ENCODE data around the gene NKAIN4. TPM values are rescaled to one million over a fixed set of nuclear protein-coding genes. Genes with fewer than 3 reads are reported as not detected.

The NKAIN4 gene
- total RNA-seq, 2 experiments from 2014 or later: not detected

DNA sequence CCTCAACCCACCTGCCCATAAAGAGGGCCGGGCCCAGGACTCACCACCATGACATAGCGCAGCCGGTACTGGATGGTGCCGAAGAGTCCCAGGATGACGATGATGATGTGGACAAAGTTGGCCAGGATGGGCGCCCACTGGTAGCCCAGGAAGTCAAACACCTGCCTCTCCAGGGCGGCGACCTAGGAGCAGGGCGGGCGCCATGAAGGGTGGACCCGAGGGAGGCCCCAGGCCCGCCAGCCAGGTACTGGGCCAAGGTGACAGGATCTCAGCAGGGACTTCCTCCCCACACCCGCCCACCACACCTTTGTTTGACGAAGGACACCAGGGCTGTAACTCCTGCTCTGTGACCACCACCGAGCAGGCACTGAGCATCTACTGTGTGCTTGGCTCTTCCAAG lies 4.4 kb downstream of the NKAIN4 start:
- H3K27me3 Mint-ChIP-seq (ENCODE audit: low read depth): peaks cover 20% of the 10 kb centered on the region
- ChIA-PET POLR2A (no interaction called here), CTCF (interaction anchor here (1.8 kb wide), 1 partner anchor 27 kb away, joined by 4 read pairs; no protein-coding TSS in a partner anchor)
- DNase-seq (no peak), ATAC-seq (no peak)
- no peak overlapping the region for H3K4me3 Mint-ChIP-seq
- no peaks in the 10 kb centered on the region for H3K4me1 Mint-ChIP-seq (ENCODE audit: low read depth)
- H3K27ac Mint-ChIP-seq: no peak overlapping the region
- H3K9me3 Mint-ChIP-seq (ENCODE audit: insufficient read depth): no peaks in the 10 kb centered on the region
- H3K36me3 Mint-ChIP-seq (ENCODE audit: low read depth): no peaks in the 10 kb centered on the region

DNA sequence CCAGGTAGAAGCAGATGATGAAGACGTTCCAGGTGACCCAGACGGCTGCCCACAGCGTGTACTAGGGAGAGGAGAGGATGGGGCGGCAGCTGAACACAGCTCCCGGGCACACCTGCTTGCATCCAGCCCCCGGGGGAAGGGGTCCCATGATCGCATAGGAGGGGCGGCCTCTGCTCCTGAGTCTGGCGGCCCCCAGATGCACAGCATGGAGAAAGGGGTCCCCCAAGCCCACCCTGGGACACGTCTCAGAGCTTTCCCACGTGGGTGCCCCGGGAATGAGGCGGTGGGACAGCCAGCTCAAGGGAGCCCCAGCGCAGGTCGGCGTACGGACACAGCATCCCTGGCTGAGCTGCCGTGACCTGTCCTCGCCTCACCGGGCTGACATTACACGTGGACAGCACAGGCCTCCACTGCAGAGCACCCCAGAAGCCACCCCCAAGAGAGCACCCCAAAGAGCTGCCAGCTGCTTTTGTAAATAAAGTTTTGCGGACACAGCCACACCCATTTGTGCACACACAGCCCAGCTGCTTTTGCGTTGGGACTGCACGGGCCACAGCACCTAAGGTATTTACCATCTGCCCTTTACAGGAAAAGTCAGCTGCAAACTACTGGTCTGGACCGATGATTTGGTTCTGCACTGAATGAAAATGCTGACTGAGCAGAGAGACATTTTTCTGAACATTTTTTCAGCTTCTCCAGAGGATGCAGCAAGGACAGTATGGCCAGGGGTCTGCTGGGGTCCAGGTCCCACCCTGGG lies 5.2 kb downstream of the NKAIN4 start:
- H3K36me3 Mint-ChIP-seq (ENCODE audit: low read depth): no peaks in the 10 kb centered on the region
- H3K4me1 Mint-ChIP-seq (ENCODE audit: low read depth): no peaks in the 10 kb centered on the region
- H3K4me3 Mint-ChIP-seq: no peak overlapping the region
- POLR2A ChIA-PET: no interaction called here
- CTCF ChIA-PET: interaction anchor here (1.8 kb wide), 1 partner anchor 26 kb away, joined by 4 read pairs; no protein-coding TSS in a partner anchor
- H3K9me3 Mint-ChIP-seq (ENCODE audit: insufficient read depth): no peaks in the 10 kb centered on the region
- H3K27me3 Mint-ChIP-seq (ENCODE audit: low read depth): peaks cover 17% of the 10 kb centered on the region
- DNase-seq (no peak), ATAC-seq (no peak)
- no peak overlapping the region for H3K27ac Mint-ChIP-seq

DNA sequence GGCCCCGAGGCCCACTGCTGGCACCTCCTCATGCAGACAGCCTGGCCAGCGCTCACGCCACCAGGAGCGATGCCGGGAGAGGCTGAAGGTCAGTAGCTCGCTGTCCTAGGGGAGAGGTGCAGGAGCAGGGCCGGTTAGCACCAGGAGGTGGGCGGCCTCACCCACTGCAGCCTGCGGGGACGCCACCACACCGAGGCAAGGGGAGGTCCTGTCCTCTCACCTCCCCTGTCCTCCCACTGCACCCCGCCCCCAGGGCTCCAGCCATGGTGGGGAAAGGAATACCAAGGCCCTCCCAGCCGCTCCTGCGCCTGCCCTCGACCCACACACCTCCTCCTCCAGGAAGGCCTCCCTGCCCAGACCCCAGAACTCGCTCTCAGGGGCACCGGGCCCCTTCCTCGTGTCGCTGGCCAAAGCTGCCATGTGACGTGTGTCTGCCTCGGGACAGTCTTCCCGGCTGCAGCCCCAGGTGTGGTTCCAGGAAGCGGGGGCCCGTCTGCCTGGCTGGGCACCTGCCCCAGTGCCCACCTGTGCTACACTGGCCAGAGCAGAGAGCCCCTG lies 6.5 kb downstream of the NKAIN4 start:
- Mint-ChIP-seq H3K27me3 (ENCODE audit: low read depth) (peaks cover 9% of the 10 kb centered on the region), H3K9me3 (ENCODE audit: insufficient read depth) (no peaks in the 10 kb centered on the region), H3K27ac (no peak overlapping the region), H3K4me1 (ENCODE audit: low read depth) (no peaks in the 10 kb centered on the region), H3K36me3 (ENCODE audit: low read depth) (no peaks in the 10 kb centered on the region), H3K4me3 (no peak overlapping the region)
- ChIA-PET POLR2A (no interaction called here), CTCF (interaction anchor here (1.8 kb wide), 1 partner anchor 25 kb away, joined by 4 read pairs; no protein-coding TSS in a partner anchor)
- DNase-seq (no peak), ATAC-seq (no peak)

DNA sequence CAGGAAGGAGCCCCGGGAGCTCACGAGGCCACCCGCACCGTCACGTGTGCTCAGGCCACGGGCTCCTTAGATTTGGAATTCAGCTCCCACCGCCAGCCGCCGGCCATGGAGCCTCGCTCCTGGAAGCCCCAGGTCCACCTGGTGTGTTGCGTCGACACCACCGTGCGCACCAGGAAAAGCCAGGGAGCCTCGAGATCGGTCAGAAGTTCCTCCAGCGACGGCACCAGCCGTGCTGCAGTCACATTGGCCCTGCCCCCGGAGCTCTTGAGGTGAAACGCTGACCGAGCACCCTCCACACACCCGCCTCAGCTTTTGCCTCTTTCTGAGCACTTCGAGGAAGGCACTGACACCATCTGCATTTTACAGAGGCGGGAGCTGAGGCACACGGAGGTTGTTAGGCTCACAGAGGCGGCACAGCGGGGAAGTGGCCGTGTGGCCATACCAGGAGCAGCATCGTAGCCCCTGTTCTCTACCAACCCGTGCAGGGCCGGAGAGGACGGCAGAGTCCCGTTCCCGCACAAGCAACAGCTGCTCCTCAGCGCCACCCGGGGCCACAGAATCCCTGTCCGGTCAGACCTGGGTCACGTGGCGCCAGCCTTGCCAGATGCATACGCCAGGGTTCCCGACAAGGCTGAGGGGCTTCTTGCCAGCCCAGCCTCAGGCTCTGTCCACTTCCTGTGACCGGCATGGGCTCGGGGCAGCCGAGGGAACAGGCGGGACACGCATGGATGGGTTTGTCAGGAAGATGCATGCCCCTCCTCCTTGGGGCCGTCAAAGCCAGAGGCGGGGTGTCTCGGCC lies 7.6 kb downstream of the NKAIN4 start:
- Mint-ChIP-seq H3K36me3 (ENCODE audit: low read depth) (no peaks in the 10 kb centered on the region), H3K4me1 (ENCODE audit: low read depth) (no peaks in the 10 kb centered on the region), H3K4me3 (no peak overlapping the region), H3K27ac (no peak overlapping the region), H3K9me3 (ENCODE audit: insufficient read depth) (no peaks in the 10 kb centered on the region), H3K27me3 (ENCODE audit: low read depth) (peaks cover 2% of the 10 kb centered on the region)
- DNase-seq: no peak
- POLR2A ChIA-PET: no interaction called here
- ATAC-seq: no peak
- CTCF ChIA-PET: no interaction called here

DNA sequence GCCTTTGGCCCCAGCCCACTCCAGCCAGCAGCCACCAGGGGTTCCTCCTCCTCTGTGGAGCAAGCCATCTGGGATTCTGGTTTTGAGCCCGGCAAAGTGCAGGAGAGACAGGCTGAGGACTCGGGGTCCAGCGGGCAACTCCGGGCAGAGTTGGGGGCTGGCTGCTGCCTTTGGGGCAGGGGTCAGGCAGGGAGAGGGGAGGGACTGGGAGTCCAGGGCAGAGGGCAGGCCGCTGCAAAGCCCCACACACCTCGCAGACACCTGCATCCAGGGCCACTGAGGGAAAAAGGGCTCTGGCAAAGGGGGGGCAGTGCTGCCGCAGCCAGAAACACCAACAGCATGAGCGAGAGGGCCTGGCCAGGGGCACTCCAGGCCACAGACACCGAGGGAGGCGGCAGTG lies 9.8 kb downstream of the NKAIN4 start:
- Mint-ChIP-seq H3K27ac (no peak overlapping the region), H3K36me3 (ENCODE audit: low read depth) (no peaks in the 10 kb centered on the region), H3K9me3 (ENCODE audit: insufficient read depth) (no peaks in the 10 kb centered on the region), H3K4me3 (no peak overlapping the region), H3K4me1 (ENCODE audit: low read depth) (no peaks in the 10 kb centered on the region), H3K27me3 (ENCODE audit: low read depth) (no peaks in the 10 kb centered on the region)
- ATAC-seq (no peak), DNase-seq (no peak)
- POLR2A ChIA-PET: no interaction called here
- CTCF ChIA-PET: no interaction called here

DNA sequence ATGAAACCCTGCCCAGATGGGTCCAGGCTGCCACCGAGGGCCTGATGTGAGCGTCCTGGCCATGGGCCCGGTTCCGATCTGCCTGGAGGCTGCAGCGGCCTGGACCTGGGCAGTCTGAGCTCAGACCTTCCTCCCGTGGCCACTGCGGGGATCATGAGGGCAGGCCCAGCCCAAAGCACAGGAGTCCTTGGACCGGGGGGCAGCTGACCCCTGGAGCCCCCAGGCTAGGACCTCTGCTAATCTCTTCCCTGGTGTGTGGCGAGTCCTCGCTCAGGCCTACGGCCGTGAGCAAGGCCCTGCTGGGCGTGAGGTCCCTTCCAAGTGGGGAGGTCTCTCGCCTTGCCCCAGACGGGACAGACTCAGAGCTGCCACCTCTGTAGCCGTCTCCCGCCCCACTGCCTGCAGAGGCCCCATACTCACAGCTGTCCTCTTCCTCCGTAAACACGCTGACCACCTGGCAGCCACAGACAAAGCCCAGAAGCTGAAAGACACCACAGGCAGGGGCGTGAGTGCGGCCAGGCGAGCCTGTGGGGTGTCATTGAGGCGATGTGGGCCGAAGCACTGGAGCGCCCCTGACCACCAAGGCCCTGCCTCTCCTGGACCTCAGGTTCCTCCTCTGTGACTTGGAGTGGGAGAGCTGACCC lies 10.5 kb downstream of the NKAIN4 start:
- ChIA-PET CTCF (no interaction called here), POLR2A (no interaction called here)
- ATAC-seq (no peak), DNase-seq (no peak)
- H3K27me3 Mint-ChIP-seq (ENCODE audit: low read depth): no peaks in the 10 kb centered on the region
- no peaks in the 10 kb centered on the region for H3K36me3 Mint-ChIP-seq (ENCODE audit: low read depth)
- H3K9me3 Mint-ChIP-seq (ENCODE audit: insufficient read depth): no peaks in the 10 kb centered on the region
- no peaks in the 10 kb centered on the region for H3K4me1 Mint-ChIP-seq (ENCODE audit: low read depth)
- no peak overlapping the region for H3K4me3 Mint-ChIP-seq
- no peak overlapping the region for H3K27ac Mint-ChIP-seq

DNA sequence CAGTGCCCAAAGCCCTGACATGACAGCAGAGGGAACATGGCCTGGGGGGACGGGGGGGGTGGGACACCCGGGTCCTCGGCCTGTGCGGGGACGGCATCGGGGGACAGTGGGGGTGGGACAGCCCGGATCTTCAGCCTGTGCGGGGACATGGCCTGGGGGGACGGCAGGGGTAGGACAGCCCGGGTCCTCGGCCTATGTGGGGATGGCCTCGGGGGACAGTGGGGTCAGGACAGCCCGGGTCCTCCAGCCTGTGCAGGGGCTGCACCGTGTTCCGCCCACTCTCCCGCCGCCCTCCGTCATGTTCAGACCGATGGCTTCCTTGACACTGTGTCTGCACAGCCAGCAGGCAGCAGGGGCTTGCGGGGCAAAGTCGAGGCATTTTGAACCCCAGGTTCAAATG lies 11.5 kb downstream of the NKAIN4 start:
- ChIA-PET POLR2A (no interaction called here), CTCF (no interaction called here)
- H3K9me3 Mint-ChIP-seq (ENCODE audit: insufficient read depth): no peaks in the 10 kb centered on the region
- no peak overlapping the region for H3K4me3 Mint-ChIP-seq
- no peaks in the 10 kb centered on the region for H3K4me1 Mint-ChIP-seq (ENCODE audit: low read depth)
- H3K27me3 Mint-ChIP-seq (ENCODE audit: low read depth): no peaks in the 10 kb centered on the region
- H3K36me3 Mint-ChIP-seq (ENCODE audit: low read depth): no peaks in the 10 kb centered on the region
- no peak overlapping the region for H3K27ac Mint-ChIP-seq
- DNase-seq: no peak
- no peak for ATAC-seq

DNA sequence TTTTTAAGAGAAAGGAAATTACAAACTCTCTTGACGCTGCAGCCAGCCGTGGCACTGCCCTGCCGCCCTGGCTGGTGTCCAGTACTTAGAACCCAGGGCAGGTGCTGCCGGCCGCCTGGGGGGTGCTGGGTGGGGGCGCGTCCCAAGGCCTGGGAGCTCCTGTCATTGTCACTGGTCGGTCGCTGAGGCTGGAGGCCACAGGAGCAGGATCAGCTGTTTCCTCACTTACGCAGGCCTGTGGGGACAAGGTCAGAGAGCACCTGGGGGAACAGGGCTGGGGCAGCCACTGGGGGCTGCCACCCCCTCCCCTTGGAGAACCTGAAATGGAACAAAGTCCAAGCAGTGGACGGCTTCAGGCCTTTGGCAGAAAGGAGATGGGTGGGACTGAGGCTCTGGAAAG lies 13.0 kb downstream of the NKAIN4 start:
- ATAC-seq (no peak), DNase-seq (no peak)
- Mint-ChIP-seq H3K4me1 (ENCODE audit: low read depth) (no peaks in the 10 kb centered on the region), H3K9me3 (ENCODE audit: insufficient read depth) (no peaks in the 10 kb centered on the region), H3K27ac (no peak overlapping the region), H3K27me3 (ENCODE audit: low read depth) (no peaks in the 10 kb centered on the region), H3K4me3 (no peak overlapping the region), H3K36me3 (ENCODE audit: low read depth) (no peaks in the 10 kb centered on the region)
- ChIA-PET CTCF (no interaction called here), POLR2A (no interaction called here)

DNA sequence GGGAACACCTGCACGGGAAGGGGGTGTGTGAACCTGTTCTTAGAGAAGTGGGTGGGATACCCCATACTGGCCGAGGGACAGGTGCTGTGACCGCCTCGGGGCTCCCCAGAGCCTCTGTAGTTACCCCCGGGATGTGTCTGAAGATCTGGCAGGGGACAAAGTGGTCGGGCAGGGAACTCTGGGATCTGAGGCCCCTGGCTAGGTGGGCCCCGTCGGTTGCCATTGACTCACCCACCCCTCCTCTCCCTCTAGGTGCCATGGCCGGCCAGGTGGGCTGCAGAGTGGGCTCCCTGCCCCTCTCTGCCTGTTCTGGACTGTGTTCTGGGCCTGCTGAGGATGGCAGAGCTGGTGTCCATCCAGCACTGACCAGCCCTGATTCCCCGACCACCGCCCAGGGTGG lies 14.3 kb downstream of the NKAIN4 start:
- H3K27ac Mint-ChIP-seq: no peak overlapping the region
- no peaks in the 10 kb centered on the region for H3K27me3 Mint-ChIP-seq (ENCODE audit: low read depth)
- no peaks in the 10 kb centered on the region for H3K36me3 Mint-ChIP-seq (ENCODE audit: low read depth)
- no peaks in the 10 kb centered on the region for H3K9me3 Mint-ChIP-seq (ENCODE audit: insufficient read depth)
- ChIA-PET CTCF (no interaction called here), POLR2A (no interaction called here)
- peaks cover 2% of the 10 kb centered on the region for H3K4me1 Mint-ChIP-seq (ENCODE audit: low read depth)
- no peak overlapping the region for H3K4me3 Mint-ChIP-seq
- no peak for ATAC-seq
- no peak for DNase-seq

DNA sequence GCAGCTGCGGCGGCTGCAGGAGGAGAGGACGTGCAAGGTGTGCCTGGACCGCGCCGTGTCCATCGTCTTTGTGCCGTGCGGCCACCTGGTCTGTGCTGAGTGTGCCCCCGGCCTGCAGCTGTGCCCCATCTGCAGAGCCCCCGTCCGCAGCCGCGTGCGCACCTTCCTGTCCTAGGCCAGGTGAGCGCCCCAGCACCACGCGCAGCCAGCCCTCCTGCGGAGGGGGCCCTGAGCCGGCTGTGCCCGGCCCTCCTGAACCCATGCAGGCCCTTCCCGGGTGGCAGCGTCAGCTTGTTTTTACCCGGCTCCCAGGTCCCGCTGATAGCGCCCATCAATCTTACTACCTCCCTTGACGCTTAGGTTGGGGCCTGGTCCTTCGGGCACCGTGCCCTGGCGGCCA lies 14.8 kb downstream of the NKAIN4 start:
- no peak for ATAC-seq
- no peak overlapping the region for H3K4me3 Mint-ChIP-seq
- DNase-seq: no peak
- H3K36me3 Mint-ChIP-seq (ENCODE audit: low read depth): no peaks in the 10 kb centered on the region
- POLR2A ChIA-PET: no interaction called here
- no peaks in the 10 kb centered on the region for H3K27me3 Mint-ChIP-seq (ENCODE audit: low read depth)
- no peaks in the 10 kb centered on the region for H3K9me3 Mint-ChIP-seq (ENCODE audit: insufficient read depth)
- H3K4me1 Mint-ChIP-seq (ENCODE audit: low read depth): peaks cover 5% of the 10 kb centered on the region
- CTCF ChIA-PET: no interaction called here
- H3K27ac Mint-ChIP-seq: no peak overlapping the region

DNA sequence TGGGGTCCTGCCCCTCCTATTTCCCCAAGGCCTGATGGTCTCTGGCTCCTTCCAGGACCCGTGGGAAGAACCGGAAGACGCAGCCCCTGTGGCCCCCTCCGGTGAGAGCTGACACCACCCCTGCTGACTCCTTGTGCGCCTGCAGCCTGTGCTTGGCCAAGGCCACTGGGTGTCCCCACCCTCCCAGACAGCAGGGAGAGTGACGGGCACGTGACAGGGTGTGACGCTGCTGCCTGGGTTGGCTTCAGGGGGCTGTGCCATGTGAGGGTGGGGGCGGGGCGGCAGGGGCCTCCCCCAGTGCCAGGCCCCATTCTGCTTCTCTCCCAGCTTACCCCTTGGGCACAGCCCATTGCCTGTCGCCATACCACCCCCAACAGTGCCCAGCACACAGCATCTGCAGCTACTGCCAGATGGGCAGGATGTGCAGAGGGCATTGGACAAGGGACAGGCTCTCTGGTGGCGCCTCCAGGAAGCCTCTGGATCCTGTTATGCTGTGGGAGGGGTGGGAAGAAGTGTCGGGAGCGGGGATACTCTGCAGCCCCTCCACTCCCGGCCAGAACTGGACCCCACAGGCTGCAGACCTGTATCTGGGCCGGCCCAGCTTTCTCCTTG lies 15.6 kb downstream of the NKAIN4 start:
- POLR2A ChIA-PET: no interaction called here

More for the DNA sequence above, 15.6 kb downstream of the NKAIN4 start:
- no peak overlapping the region for H3K27ac Mint-ChIP-seq
- H3K9me3 Mint-ChIP-seq (ENCODE audit: insufficient read depth): no peaks in the 10 kb centered on the region
- H3K36me3 Mint-ChIP-seq (ENCODE audit: low read depth): no peaks in the 10 kb centered on the region
- no peak overlapping the region for H3K4me3 Mint-ChIP-seq
- no peak for DNase-seq
- H3K27me3 Mint-ChIP-seq (ENCODE audit: low read depth): no peaks in the 10 kb centered on the region
- H3K4me1 Mint-ChIP-seq (ENCODE audit: low read depth): peaks cover 5% of the 10 kb centered on the region
- CTCF ChIA-PET: interaction anchor here (0.7 kb wide), 1 partner anchor 15 kb away, joined by 4 read pairs; no protein-coding TSS in a partner anchor
- ATAC-seq: no peak
